ENCODE data around the gene YAF2. TPM values are rescaled to one million over a fixed set of nuclear protein-coding genes. Genes with fewer than 3 reads are reported as not detected.
"Not testable (repeated sequence)": the region's sequence is repeated elsewhere in the genome, so short reads cannot be mapped to it uniquely, and the experiment has no call there.

The YAF2 gene
- total and polyA plus RNA-seq, 10 donors = 15.9 to 83.7 (median 49.2) TPM

DNA sequence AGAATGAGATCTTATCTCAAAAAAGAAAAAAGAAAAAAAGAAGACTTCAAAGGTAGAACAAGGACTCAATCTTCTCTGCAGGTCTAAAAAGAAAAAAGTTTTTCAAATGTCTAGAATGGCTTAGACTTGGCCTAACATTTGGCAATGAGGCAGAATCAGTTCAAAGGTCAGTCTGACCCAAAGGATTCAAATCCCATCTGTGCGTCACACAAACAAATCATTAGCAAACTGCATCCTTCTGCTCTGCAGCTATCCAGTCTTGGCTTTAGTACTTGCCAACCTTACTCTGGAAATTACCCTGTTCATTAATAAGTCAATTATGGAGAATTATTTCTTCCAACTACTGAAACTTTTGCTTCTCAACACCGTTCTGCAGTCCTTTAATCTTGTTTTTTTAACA, 3.1 kb downstream of the YAF2 start:
- 67 to 79% (median 71%) methylated on average over 2 of the region's 2 CpGs for WGBS, 5 donors
- intact Hi-C loops (cut with DNase I; ENCODE audit: low total_unique reads) = loop anchor here (10.0 kb wide), 1 partner anchor 90 kb away; the partner anchor contains the start of gene GXYLT1
- Histone ChIP-seq H3K4me3 (peak overlapping the region in 2 of 8 donors; percentile 32 to 77), H3K36me3 (peaks cover 0 to 32% (median 4%) of the 10 kb centered on the region in 6 donors), H3K9me3 (no peaks in the 10 kb centered on the region), H3K27me3 (replicated peaks in 1 of 7) (no peaks in the 10 kb centered on the region), H3K4me1 (peaks cover 19 to 84% (median 64%) of the 10 kb centered on the region in 6 donors), H3K27ac (peak overlapping the region in 6 of 8 donors; percentile 11 to 98 (median 68))
- DNase-seq = no peak
- TF ChIP-seq, protein P1, sequence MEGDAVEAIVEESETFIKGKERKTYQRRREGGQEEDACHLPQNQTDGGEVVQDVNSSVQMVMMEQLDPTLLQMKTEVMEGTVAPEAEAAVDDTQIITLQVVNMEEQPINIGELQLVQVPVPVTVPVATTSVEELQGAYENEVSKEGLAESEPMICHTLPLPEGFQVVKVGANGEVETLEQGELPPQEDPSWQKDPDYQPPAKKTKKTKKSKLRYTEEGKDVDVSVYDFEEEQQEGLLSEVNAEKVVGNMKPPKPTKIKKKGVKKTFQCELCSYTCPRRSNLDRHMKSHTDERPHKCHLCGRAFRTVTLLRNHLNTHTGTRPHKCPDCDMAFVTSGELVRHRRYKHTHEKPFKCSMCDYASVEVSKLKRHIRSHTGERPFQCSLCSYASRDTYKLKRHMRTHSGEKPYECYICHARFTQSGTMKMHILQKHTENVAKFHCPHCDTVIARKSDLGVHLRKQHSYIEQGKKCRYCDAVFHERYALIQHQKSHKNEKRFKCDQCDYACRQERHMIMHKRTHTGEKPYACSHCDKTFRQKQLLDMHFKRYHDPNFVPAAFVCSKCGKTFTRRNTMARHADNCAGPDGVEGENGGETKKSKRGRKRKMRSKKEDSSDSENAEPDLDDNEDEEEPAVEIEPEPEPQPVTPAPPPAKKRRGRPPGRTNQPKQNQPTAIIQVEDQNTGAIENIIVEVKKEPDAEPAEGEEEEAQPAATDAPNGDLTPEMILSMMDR (IDR thresholded peaks at IDR 0.05 in 8 of 11, conservative IDR thresholded peaks at IDR 0.05 in 3 of 11) = no peak
- TF ChIP-seq POLR2A (IDR thresholded peaks at IDR 0.05) (no peak), POLR2AphosphoS5 (IDR thresholded peaks at IDR 0.05) (no peak)

GRCh38 chr12:42227525-42227924, 10.5 kb downstream of the YAF2 start:
- 93 to 100% (median 100%) methylated on average over 2 to 29 of the region's 30 CpGs for WGBS, 5 donors
- intact Hi-C loops (cut with DNase I; ENCODE audit: low total_unique reads); DNase-seq; H3K4me3 ChIP-seq; H3K27ac ChIP-seq; H3K9me3 ChIP-seq; H3K27me3 ChIP-seq (replicated peaks in 1 of 7): not testable (repeated sequence)
- H3K36me3 ChIP-seq = peaks cover 0 to 31% (median 0%) of the 10 kb centered on the region in 6 donors
- H3K4me1 ChIP-seq = peaks cover 0 to 40% (median 22%) of the 10 kb centered on the region in 6 donors

- H3K9me3 ChIP-seq; DNase-seq; H3K27me3 ChIP-seq (replicated peaks in 1 of 7); H3K4me3 ChIP-seq; H3K27ac ChIP-seq; intact Hi-C loops (cut with DNase I; ENCODE audit: low total_unique reads): not testable (repeated sequence)
- Histone ChIP-seq H3K4me1 (peaks cover 0 to 36% (median 10%) of the 10 kb centered on the region in 6 donors), H3K36me3 (peaks cover 0 to 21% (median 0%) of the 10 kb centered on the region in 6 donors)
- WGBS, 5 donors = 95 to 98% (median 97%) methylated on average over 5 of the region's 5 CpGs
Observed at GRCh38 chr12:42224501-42224900, 13.5 kb downstream of the YAF2 start.

GRCh38 chr12:42222724-42223123, 15.3 kb downstream of the YAF2 start:
- H3K27ac ChIP-seq = no peak overlapping the region
- H3K9me3 ChIP-seq = peaks cover 0 to 4% (median 0%) of the 10 kb centered on the region in 8 donors
- WGBS, 5 donors = 94 to 98% (median 98%) methylated on average over 1 of the region's 1 CpG
- intact Hi-C loops (cut with DNase I; ENCODE audit: low total_unique reads) = no loop called here
- H3K4me1 ChIP-seq = peaks cover 0 to 52% (median 15%) of the 10 kb centered on the region in 6 donors
- peaks cover 0 to 19% (median 0%) of the 10 kb centered on the region in 6 donors for H3K36me3 ChIP-seq
- no peak overlapping the region for H3K4me3 ChIP-seq
- DNase-seq = no peak
- TF ChIP-seq POLR2AphosphoS5 (IDR thresholded peaks at IDR 0.05) (no peak), POLR2A (IDR thresholded peaks at IDR 0.05) (no peak)
- TF ChIP-seq, protein P1 (IDR thresholded peaks at IDR 0.05 in 8 of 11, conservative IDR thresholded peaks at IDR 0.05 in 3 of 11) = no peak
- no peaks in the 10 kb centered on the region for H3K27me3 ChIP-seq (replicated peaks in 1 of 7)

GRCh38 chr12:42221726-42222125, 16.3 kb downstream of the YAF2 start:
- no peaks in the 10 kb centered on the region for H3K9me3 ChIP-seq
- no peak overlapping the region for H3K4me3 ChIP-seq

More at GRCh38 chr12:42221726-42222125, 16.3 kb downstream of the YAF2 start:
- WGBS, 5 donors = 78 to 87% (median 81%) methylated on average over 2 of the region's 2 CpGs
- no peak for DNase-seq
- TF ChIP-seq POLR2AphosphoS5 (IDR thresholded peaks at IDR 0.05) (no peak), POLR2A (IDR thresholded peaks at IDR 0.05) (no peak)
- TF ChIP-seq, protein P1 (IDR thresholded peaks at IDR 0.05 in 8 of 11, conservative IDR thresholded peaks at IDR 0.05 in 3 of 11) = no peak
- H3K4me1 ChIP-seq = peaks cover 0 to 57% (median 15%) of the 10 kb centered on the region in 6 donors
- H3K27me3 ChIP-seq (replicated peaks in 1 of 7) = no peaks in the 10 kb centered on the region
- H3K36me3 ChIP-seq = peaks cover 0 to 15% (median 0%) of the 10 kb centered on the region in 6 donors
- H3K27ac ChIP-seq = no peak overlapping the region
- intact Hi-C loops (cut with DNase I; ENCODE audit: low total_unique reads) = no loop called here
